ENCODE data around the gene PRKAR2A.

GRCh38 chr3:48788544-48789162, 59.0 kb downstream of the PRKAR2A start:
- TF ChIP-seq CTCF (conservative IDR thresholded peaks at IDR 0.05 in 1 of 2, IDR thresholded peaks at IDR 0.05 in 1 of 2; ENCODE audit: low read depth in 1 of 2, low read length in 2 of 2) (no peak), EZH2 (IDR thresholded peaks at IDR 0.05; ENCODE audit: low read length, missing control alignments) (no peak)
